Measurements from ENCODE around the gene SDHA.

SDHA gene

DNA sequence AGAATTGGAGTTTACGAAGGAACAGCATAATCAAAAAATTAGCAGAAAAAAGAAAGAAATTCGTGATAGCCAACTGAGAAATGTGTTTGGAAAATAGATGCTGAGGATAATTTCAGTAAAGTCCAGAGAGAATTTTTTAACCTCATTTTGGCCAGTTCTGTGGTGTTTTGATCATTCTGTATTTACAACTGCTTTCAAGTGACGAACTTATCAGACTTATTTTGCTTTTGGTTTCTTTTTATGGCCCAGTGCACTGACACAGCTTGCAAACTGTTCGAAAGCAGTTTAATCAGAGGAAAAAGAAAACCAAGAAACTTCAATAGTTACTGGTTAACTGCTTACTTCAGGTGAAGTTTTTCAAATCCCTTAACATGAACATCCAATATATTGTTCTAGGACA is 1.9 kb downstream of the SDHA start:
- no peak for TF ChIP-seq ZBTB7A (IDR thresholded peaks at IDR 0.05; ENCODE audit: low read depth)

DNA sequence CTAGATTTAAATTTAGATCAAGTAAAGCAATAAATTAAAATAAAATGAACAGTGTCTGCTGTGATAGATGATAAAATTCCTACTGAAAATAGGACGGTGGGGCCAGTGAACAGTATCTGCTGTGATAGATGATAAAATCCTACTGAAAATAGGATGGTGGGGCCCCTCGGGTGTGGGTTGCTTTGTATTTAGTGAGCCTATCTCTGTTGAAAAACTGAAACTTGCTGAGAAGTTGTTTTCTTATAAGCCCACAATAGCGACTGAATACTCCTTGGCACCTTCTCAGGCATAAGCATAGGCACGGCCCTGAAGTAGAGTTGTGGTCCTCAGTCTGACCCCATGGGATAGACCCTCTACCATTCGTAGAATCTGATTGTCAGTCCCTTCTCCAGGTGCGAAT is 5.7 kb downstream of the SDHA start:
- TF ChIP-seq YY1 (IDR thresholded peaks at IDR 0.05; ENCODE audit: low read depth) (no peak), RAD21 (IDR thresholded peaks at IDR 0.05; ENCODE audit: low read depth) (no peak), EGR1 (IDR thresholded peaks at IDR 0.05) (no peak), ZBTB7A (IDR thresholded peaks at IDR 0.05; ENCODE audit: low read depth) (no peak), TAF1 (IDR thresholded peaks at IDR 0.05; ENCODE audit: low read depth) (no peak), TEAD4 (IDR thresholded peaks at IDR 0.05) (no peak), NFIC (IDR thresholded peaks at IDR 0.05) (no peak), CREB1 (IDR thresholded peaks at IDR 0.05; ENCODE audit: low read depth) (no peak), EP300 (IDR thresholded peaks at IDR 0.05; ENCODE audit: borderline replicate concordance) (no peak)
- TF ChIP-seq, protein P1, sequence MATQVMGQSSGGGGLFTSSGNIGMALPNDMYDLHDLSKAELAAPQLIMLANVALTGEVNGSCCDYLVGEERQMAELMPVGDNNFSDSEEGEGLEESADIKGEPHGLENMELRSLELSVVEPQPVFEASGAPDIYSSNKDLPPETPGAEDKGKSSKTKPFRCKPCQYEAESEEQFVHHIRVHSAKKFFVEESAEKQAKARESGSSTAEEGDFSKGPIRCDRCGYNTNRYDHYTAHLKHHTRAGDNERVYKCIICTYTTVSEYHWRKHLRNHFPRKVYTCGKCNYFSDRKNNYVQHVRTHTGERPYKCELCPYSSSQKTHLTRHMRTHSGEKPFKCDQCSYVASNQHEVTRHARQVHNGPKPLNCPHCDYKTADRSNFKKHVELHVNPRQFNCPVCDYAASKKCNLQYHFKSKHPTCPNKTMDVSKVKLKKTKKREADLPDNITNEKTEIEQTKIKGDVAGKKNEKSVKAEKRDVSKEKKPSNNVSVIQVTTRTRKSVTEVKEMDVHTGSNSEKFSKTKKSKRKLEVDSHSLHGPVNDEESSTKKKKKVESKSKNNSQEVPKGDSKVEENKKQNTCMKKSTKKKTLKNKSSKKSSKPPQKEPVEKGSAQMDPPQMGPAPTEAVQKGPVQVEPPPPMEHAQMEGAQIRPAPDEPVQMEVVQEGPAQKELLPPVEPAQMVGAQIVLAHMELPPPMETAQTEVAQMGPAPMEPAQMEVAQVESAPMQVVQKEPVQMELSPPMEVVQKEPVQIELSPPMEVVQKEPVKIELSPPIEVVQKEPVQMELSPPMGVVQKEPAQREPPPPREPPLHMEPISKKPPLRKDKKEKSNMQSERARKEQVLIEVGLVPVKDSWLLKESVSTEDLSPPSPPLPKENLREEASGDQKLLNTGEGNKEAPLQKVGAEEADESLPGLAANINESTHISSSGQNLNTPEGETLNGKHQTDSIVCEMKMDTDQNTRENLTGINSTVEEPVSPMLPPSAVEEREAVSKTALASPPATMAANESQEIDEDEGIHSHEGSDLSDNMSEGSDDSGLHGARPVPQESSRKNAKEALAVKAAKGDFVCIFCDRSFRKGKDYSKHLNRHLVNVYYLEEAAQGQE (IDR thresholded peaks at IDR 0.05; ENCODE audit: low read depth): no peak
- TF ChIP-seq, protein P2, sequence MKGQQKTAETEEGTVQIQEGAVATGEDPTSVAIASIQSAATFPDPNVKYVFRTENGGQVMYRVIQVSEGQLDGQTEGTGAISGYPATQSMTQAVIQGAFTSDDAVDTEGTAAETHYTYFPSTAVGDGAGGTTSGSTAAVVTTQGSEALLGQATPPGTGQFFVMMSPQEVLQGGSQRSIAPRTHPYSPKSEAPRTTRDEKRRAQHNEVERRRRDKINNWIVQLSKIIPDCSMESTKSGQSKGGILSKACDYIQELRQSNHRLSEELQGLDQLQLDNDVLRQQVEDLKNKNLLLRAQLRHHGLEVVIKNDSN (IDR thresholded peaks at IDR 0.05): no peak
- TF ChIP-seq, protein P3, sequence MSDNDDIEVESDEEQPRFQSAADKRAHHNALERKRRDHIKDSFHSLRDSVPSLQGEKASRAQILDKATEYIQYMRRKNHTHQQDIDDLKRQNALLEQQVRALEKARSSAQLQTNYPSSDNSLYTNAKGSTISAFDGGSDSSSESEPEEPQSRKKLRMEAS (IDR thresholded peaks at IDR 0.05): no peak

DNA sequence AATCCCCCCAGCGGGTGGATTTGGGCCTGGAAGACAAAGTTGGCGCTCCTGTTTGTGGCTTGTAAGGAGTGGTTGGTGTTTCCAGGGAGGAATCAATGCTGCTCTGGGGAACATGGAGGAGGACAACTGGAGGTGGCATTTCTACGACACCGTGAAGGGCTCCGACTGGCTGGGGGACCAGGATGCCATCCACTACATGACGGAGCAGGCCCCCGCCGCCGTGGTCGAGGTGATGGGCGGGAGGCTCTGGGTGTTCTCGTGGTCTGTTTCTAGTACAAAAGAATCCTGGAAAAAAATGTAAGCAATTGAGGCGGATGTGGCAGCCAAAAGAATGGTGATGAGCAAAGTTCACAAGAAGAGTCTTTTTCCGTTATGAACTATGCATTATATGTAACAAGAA is 7.2 kb downstream of the SDHA start:
- TF ChIP-seq EP300 (IDR thresholded peaks at IDR 0.05; ENCODE audit: borderline replicate concordance) (no peak), RAD21 (IDR thresholded peaks at IDR 0.05; ENCODE audit: low read depth) (no peak), TCF12 (IDR thresholded peaks at IDR 0.05; ENCODE audit: low read depth) (no peak), TEAD4 (IDR thresholded peaks at IDR 0.05) (no peak), CREB1 (IDR thresholded peaks at IDR 0.05; ENCODE audit: low read depth) (no peak), YY1 (IDR thresholded peaks at IDR 0.05; ENCODE audit: low read depth) (no peak), NFIC (IDR thresholded peaks at IDR 0.05) (no peak), TAF1 (IDR thresholded peaks at IDR 0.05; ENCODE audit: low read depth) (no peak), CEBPB (IDR thresholded peaks at IDR 0.05) (no peak)
- TF ChIP-seq, protein P1 (IDR thresholded peaks at IDR 0.05; ENCODE audit: low read depth): no peak
- TF ChIP-seq, protein P2 (IDR thresholded peaks at IDR 0.05): no peak
- TF ChIP-seq, protein P3 (IDR thresholded peaks at IDR 0.05): no peak

DNA sequence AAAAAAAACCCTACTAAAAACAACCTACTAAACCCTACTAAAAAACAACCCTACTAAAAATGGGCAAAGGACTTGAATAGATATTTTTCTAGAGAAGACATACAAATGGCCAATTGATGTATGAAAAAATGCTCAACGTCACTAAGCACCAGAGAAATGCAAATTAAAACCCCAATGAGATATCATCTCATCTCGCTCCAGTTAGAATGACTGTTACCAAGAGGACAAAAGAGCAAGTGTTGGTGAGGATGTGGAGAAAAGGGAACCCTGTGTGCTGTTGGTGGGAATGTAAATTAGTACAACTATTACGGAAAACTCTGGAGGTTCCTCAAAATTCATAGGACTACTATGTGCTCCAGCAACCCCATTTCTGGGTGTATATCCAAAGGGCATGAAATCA is 10.8 kb downstream of the SDHA start:
- TF ChIP-seq CEBPB (IDR thresholded peaks at IDR 0.05): no peak
- no peak for TF ChIP-seq TAF1 (IDR thresholded peaks at IDR 0.05; ENCODE audit: low read depth)
- no peak for TF ChIP-seq ZBTB7A (IDR thresholded peaks at IDR 0.05; ENCODE audit: low read depth)
- TF ChIP-seq, protein P3 (IDR thresholded peaks at IDR 0.05): no peak
- TF ChIP-seq, protein P2 (IDR thresholded peaks at IDR 0.05): no peak
- no peak for TF ChIP-seq YY1 (IDR thresholded peaks at IDR 0.05; ENCODE audit: low read depth)
- TF ChIP-seq, protein P1 (IDR thresholded peaks at IDR 0.05; ENCODE audit: low read depth): no peak

DNA sequence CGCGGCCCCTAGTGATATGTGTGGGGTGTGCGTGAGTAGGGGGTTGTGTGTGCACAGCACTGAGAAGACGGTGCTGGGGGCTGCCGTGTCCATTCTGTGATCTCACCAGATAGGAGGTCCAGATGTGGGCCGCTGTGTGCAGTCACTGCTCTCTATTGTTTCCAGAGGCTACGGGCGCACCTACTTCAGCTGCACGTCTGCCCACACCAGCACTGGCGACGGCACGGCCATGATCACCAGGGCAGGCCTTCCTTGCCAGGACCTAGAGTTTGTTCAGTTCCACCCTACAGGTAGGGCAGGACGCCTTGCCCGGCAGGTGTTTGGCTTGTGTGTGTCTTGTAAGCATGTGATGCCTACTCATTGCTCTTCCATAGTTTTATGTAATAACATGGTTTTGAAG is 12.6 kb downstream of the SDHA start:
- no peak for TF ChIP-seq TCF12 (IDR thresholded peaks at IDR 0.05; ENCODE audit: low read depth)
- TF ChIP-seq, protein P2 (IDR thresholded peaks at IDR 0.05): no peak
- TF ChIP-seq ZBTB7A (IDR thresholded peaks at IDR 0.05; ENCODE audit: low read depth): no peak
- no peak for TF ChIP-seq RAD21 (IDR thresholded peaks at IDR 0.05; ENCODE audit: low read depth)
- TF ChIP-seq EGR1 (IDR thresholded peaks at IDR 0.05): no peak
- no peak for TF ChIP-seq NFIC (IDR thresholded peaks at IDR 0.05)
- no peak for TF ChIP-seq TAF1 (IDR thresholded peaks at IDR 0.05; ENCODE audit: low read depth)
- TF ChIP-seq, protein P1 (IDR thresholded peaks at IDR 0.05; ENCODE audit: low read depth): no peak
- TF ChIP-seq FOXM1 (IDR thresholded peaks at IDR 0.05; ENCODE audit: borderline replicate concordance, low read depth): no peak
- TF ChIP-seq YY1 (IDR thresholded peaks at IDR 0.05; ENCODE audit: low read depth): no peak
- TF ChIP-seq EP300 (IDR thresholded peaks at IDR 0.05; ENCODE audit: borderline replicate concordance): no peak
- no peak for TF ChIP-seq TEAD4 (IDR thresholded peaks at IDR 0.05)
- TF ChIP-seq, protein P3 (IDR thresholded peaks at IDR 0.05): no peak
- no peak for TF ChIP-seq CEBPB (IDR thresholded peaks at IDR 0.05)
